Neural cell (in vitro differentiated cells): Measurements from ENCODE around the gene TBC1D16. TPM values are rescaled to one million over a fixed set of nuclear protein-coding genes. Genes with fewer than 3 reads are reported as not detected.

ENCODE experiments used
- H2AFZ ChIP-seq: fragments of 200-600, 300-800 bp; sonication (generic), shearing (Covaris generic); 2 replicates; pipeline ENCODE4 v1.6.0; 2014; ENCODE audit warnings: low read depth, mild to moderate bottlenecking, antibody characterized with exemption, low read length, moderate library complexity
- H3F3A ChIP-seq: fragments of 200-600 bp; shearing (Covaris generic); 2 replicates; pipeline ENCODE4 v1.6.1; 2016; ENCODE audit warnings: mild to moderate bottlenecking, moderate library complexity, mixed read lengths, antibody characterized with exemption, low read length; ENCODE audit not compliant: insufficient read depth, poor library complexity, severe bottlenecking
- H3K27ac ChIP-seq: fragments of 200-600, 300-800 bp; sonication (generic), shearing (Covaris generic); 2 replicates; pipeline ENCODE4 v1.5.1; 2014; ENCODE audit warnings: mild to moderate bottlenecking, low read length, moderate library complexity
- H3K27me3 ChIP-seq: fragments of 300-800, 200-600 bp; sonication (generic), shearing (Covaris generic); 2 replicates; pipeline ENCODE4 v1.6.0; 2014; ENCODE audit warnings: mild to moderate bottlenecking, low read depth, low read length, moderate library complexity; ENCODE audit not compliant: insufficient read depth
- H3K36me3 ChIP-seq: fragments of 300-800, 200-600 bp; sonication (generic), shearing (Covaris generic); 2 replicates; pipeline ENCODE4 v1.5.1; 2014; ENCODE audit warnings: mild to moderate bottlenecking, antibody characterized with exemption, low read length, moderate library complexity; ENCODE audit not compliant: insufficient read depth
- H3K4me2 ChIP-seq: fragments of 300-800, 200-600 bp; sonication (generic), shearing (Covaris generic); 2 replicates; pipeline ENCODE4 v1.6.0; 2014; ENCODE audit warnings: mild to moderate bottlenecking, low read length
- H3K4me3 ChIP-seq: fragments of 300-800, 200-600 bp; sonication (generic), shearing (Covaris generic); 2 replicates; pipeline ENCODE4 v1.5.1; 2014; ENCODE audit warnings: mild to moderate bottlenecking, low read length, moderate library complexity
- H3K79me2 ChIP-seq: fragments of 200-600 bp; shearing (Covaris generic); replicated peaks from 2 replicates; pipeline ENCODE4 v1.6.0; 2014; ENCODE audit warnings: mild to moderate bottlenecking, low read length, moderate library complexity; ENCODE audit not compliant: insufficient read depth
- H3K9ac ChIP-seq: fragments of 300-800, 200-600 bp; sonication (generic), shearing (Covaris generic); 2 replicates; pipeline ENCODE4 v1.6.1; 2016; ENCODE audit warnings: mild to moderate bottlenecking, low read length, mixed read lengths
- H3K9me2 ChIP-seq: fragments of 200-600 bp; shearing (Covaris generic); 2 replicates; pipeline ENCODE4 v1.6.1; 2016; ENCODE audit warnings: mild to moderate bottlenecking, low read length, mixed read lengths; ENCODE audit not compliant: insufficient read depth
- H3K9me3 ChIP-seq: fragments of 200-600, 300-800 bp; sonication (generic), shearing (Covaris generic); 2 replicates; pipeline ENCODE4 v1.6.1; 2016; ENCODE audit warnings: mild to moderate bottlenecking, mixed run types, low read length, moderate library complexity, mixed read lengths
- H4K20me1 ChIP-seq: fragments of 200-600 bp; shearing (Covaris generic); 2 replicates; pipeline ENCODE4 v1.6.1; 2016; ENCODE audit warnings: mild to moderate bottlenecking, mixed run types; ENCODE audit not compliant: insufficient read depth
- EZH2 ChIP-seq: fragments of 200-600, 300-800 bp; shearing (Covaris generic), sonication (generic); IDR thresholded peaks from 2 replicates; pipeline ENCODE4 v1.6.1; 2014; ENCODE audit warnings: antibody characterized with exemption, low read length, borderline replicate concordance, mild to moderate bottlenecking; ENCODE audit not compliant: insufficient read depth, poor library complexity, severe bottlenecking
- polyA plus RNA-seq: library from polyadenylated mRNA; depleted of rRNA; stranded (reverse); fragments of >200 nt; gene quantifications from 2 replicates; pipeline ENCODE4 v1.2.3, GENCODE V29; 2014

TBC1D16 gene
- polyA plus RNA-seq, 1 donor from 2014 or later = 19.8 TPM

GRCh38 chr17:79883202-79883601 is 152.5 kb downstream of the TBC1D16 start:
- H2AFZ ChIP-seq = no peak overlapping the region
- no peaks in the 10 kb centered on the region for H3F3A ChIP-seq
- no peaks in the 10 kb centered on the region for H3K27me3 ChIP-seq
- H3K9me3 ChIP-seq = no peaks in the 10 kb centered on the region
- no peaks in the 10 kb centered on the region for H3K9me2 ChIP-seq
- H3K4me2 ChIP-seq = no peak overlapping the region
- no peaks in the 10 kb centered on the region for H3K36me3 ChIP-seq
- no peak overlapping the region for H3K27ac ChIP-seq
- H3K79me2 ChIP-seq = no peaks in the 10 kb centered on the region
- no peak overlapping the region for H3K4me3 ChIP-seq
- no peaks in the 10 kb centered on the region for H4K20me1 ChIP-seq
- no peak overlapping the region for H3K9ac ChIP-seq
- no peak for TF ChIP-seq EZH2

Other genes starting within 250 kb of the TBC1D16 start
- 15.4 and 27.6 TPM in 2 replicates for gene CBX8, start 238.8 kb downstream of the TBC1D16 start, polyA plus RNA-seq
- 31.9 and 34.6 TPM in 2 replicates for gene CBX4, start 196.4 kb downstream of the TBC1D16 start, polyA plus RNA-seq
- 5.5 and 15.0 TPM in 2 replicates for gene CCDC40, start 770 bp upstream of the TBC1D16 start, polyA plus RNA-seq
- gene GAA, start 65.7 kb upstream of the TBC1D16 start, polyA plus RNA-seq = 58.9 and 67.6 TPM in 2 replicates
- gene EIF4A3, start 111.3 kb upstream of the TBC1D16 start, polyA plus RNA-seq = 96.6 and 109 TPM in 2 replicates
- gene CARD14, start 134.2 kb upstream of the TBC1D16 start, polyA plus RNA-seq = 0.12 TPM in 1 of 2 replicates, not detected in the other
- 8.0 and 9.3 TPM in 2 replicates for gene SGSH, start 184.5 kb upstream of the TBC1D16 start, polyA plus RNA-seq
- gene SLC26A11, start 184.6 kb upstream of the TBC1D16 start, polyA plus RNA-seq = 18.6 and 31.1 TPM in 2 replicates
- gene RNF213, start 225.0 kb upstream of the TBC1D16 start, polyA plus RNA-seq = 1.4 and 1.5 TPM in 2 replicates